Activated T-cell treated with anti-CD3 and anti-CD28 coated beads, Interleukin-2, amount 50 U/mL, for 4 hours (primary cell): ENCODE measurements around the gene MAT2A. TPM values are rescaled to one million over a fixed set of nuclear protein-coding genes. Genes with fewer than 3 reads are reported as not detected.
"Not testable (repeated sequence)": the region's sequence is repeated elsewhere in the genome, so short reads cannot be mapped to it uniquely, and the experiment has no call there.

Source experiments
- ATAC-seq, 2 donors: fragments of 200-7000 bp; cut with Tn5 transposase; one replicate each; pipeline ENCODE4 v1.10.0; 2021
- DNase-seq: peaks from one replicate; pipeline ENCODE4 v3.0.0-alpha.2; 2020
- H3K27me3 Mint-ChIP-seq: one replicate; pipeline ENCODE4 v1.8.0; 2021; ENCODE audit warnings: low read depth, mixed read lengths
- H3K36me3 Mint-ChIP-seq: one replicate; pipeline ENCODE4 v1.8.0; 2022; ENCODE audit warnings: mixed read lengths; ENCODE audit not compliant: insufficient read depth
- H3K4me1 Mint-ChIP-seq: one replicate; pipeline ENCODE4 v1.8.0; 2021; ENCODE audit warnings: low read depth, mixed read lengths
- H3K4me3 Mint-ChIP-seq: one replicate; pipeline ENCODE4 v1.8.0; 2021; ENCODE audit warnings: mild to moderate bottlenecking, moderate library complexity, mixed read lengths
- H3K9me3 Mint-ChIP-seq: one replicate; pipeline ENCODE4 v1.8.0; 2021; ENCODE audit warnings: mixed read lengths
- total RNA-seq, 3 donors: library from RNA; stranded (reverse); gene quantifications; one replicate each; pipeline ENCODE4 v1.2.1, GENCODE V29; 2021

MAT2A gene
- total RNA-seq, 3 donors from 2014 or later = 399 to 423 (median 404) TPM

DNA sequence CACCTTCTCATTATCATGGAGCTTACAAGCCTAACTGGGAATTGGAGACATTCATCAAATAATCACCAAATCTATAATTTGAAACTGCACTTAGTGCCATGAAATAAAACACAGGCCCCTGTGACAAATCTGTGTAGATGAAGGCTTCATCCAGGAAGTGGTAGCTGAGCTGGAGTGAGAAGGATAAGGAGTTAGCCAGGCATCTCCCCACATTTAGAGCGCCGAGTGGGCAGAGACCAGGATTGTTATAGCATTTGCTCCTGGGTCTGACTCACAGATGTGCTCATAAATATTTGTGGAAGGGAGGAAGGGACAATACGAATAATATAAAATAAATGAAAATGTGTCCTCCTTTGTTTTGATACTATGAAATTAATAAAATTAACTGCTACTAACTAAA lies 2.5 kb upstream of the MAT2A start:
- H3K4me3 Mint-ChIP-seq = no peak overlapping the region
- H3K36me3 Mint-ChIP-seq = peaks cover 20% of the 10 kb centered on the region
- DNase-seq (no peak), ATAC-seq (no peak)
- H3K9me3 Mint-ChIP-seq = no peaks in the 10 kb centered on the region
- H3K27me3 Mint-ChIP-seq = no peaks in the 10 kb centered on the region
- peaks cover 15% of the 10 kb centered on the region for H3K4me1 Mint-ChIP-seq

DNA sequence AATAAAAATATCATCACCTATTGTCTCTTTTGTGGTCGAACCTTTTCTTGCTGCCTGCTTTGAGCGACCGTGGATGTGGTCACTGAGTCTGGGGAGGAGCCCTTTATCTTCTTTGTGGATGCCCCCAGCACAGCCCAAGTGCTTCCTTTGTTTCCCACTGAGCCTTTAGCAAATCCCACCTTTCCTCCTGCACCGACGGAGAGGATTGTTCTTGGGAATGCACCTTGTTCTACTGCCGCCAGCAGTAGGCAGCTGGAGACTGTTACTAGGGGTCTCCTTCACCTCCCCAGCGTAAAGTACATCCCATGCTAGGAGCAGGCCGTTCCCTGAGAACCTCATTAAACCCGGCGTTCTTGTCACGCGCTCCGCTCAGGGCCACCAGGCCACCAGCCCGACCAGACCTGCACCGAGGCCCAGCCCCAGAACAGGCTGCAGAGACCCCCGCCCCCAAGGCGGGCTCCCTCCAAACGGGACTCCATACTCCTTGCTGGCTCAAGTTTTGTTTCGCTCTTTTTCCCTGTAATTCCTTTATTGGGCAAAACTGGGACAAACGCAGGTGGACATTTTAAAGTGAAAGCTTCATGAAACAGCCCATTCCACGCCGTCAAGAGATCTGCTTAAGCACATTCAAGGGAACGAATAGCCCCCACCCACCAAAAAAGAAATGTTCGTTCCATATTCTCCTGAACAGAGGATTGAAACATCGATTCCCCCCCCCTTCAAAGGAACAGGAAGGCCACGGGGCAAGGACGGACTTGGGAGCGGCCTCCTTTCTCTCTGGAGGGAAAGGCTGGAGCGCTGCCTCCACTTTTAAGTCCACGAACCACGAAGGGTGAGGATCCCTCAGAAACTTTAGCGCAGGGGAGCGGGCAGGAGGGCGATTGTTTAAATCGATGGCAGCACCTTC lies 1.1 kb upstream of the MAT2A start:
- Mint-ChIP-seq H3K4me3 (peak overlapping the region; percentile 94), H3K4me1 (peaks cover 29% of the 10 kb centered on the region), H3K27me3 (no peaks in the 10 kb centered on the region), H3K36me3 (peaks cover 34% of the 10 kb centered on the region), H3K9me3 (no peaks in the 10 kb centered on the region)
- DNase-seq = peak; percentile 17
- peak in 1 of 2 donors; percentile 0 for ATAC-seq

DNA sequence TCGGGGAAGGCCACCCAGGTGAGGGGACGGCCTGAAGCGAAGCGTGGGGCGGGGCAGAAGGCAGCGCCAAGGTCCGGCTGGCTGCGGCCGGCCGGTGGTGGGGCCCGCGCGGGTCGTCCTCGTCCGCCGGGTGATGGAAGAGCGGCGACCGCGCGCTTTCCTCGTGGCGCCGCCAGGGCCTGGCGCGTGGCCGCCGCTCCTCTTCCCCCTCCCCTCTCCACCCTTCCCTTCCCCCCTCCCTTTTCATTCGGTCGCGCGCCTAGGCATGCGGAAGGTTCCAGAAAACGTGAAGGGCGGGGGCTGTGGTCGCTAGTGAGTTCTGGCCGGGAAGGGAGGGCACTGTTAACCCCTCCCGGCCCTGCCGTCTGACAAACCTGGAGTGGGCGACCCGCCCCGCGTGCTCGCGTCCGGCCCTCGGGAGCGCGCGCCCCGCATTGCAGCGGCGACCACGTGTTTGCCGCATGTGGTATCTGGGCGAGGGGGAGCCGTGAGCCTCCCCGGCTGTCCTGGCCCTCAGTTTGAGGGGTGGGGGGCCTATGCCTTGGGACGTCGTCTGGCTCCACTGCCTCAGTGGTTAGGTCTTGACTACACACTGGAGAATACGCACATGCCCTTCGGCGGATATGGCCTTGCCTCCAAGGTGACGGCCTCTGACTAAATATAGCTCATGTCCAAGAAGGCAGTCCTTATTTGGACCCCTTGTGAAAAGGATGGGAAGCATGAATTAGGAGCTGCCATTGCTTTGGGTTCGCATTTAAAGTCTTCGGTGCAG lies 579 bp downstream of the MAT2A start:
- H3K4me3 Mint-ChIP-seq = peak overlapping the region; percentile 94
- DNase-seq = peak; percentile 75
- ATAC-seq = peak; percentile 39 to 44
- H3K9me3 Mint-ChIP-seq = no peaks in the 10 kb centered on the region
- H3K36me3 Mint-ChIP-seq = peaks cover 48% of the 10 kb centered on the region
- no peaks in the 10 kb centered on the region for H3K27me3 Mint-ChIP-seq
- H3K4me1 Mint-ChIP-seq = peaks cover 39% of the 10 kb centered on the region

DNA sequence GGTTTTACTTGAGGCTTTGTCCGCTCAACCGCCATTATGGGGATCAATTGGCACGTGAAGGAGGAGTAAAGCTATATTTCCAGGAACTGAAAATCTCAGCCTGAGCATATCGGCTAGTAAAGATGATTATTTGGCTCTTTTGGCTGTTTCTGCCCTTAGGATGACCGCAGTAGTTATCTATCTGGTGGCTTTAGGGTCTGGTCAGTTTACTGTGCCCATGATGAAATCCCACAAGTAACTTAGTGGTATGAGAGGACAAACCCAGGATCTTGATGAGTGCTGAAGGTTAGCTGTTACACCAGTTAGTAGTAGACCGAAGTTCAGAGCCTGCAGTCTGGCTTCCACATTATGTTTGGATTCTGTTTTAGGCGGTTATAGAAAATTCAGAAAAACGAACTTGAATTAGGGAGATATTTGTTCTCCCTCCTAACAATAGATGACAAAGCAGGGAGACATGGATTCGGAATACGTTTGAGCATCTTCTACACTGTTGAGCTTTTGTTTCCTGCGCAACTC lies 1.2 kb downstream of the MAT2A start:
- no peaks in the 10 kb centered on the region for H3K9me3 Mint-ChIP-seq
- DNase-seq (no peak), ATAC-seq (no peak)
- no peaks in the 10 kb centered on the region for H3K27me3 Mint-ChIP-seq
- H3K4me1 Mint-ChIP-seq = peaks cover 39% of the 10 kb centered on the region
- peak overlapping the region; percentile 94 for H3K4me3 Mint-ChIP-seq
- peaks cover 51% of the 10 kb centered on the region for H3K36me3 Mint-ChIP-seq

DNA sequence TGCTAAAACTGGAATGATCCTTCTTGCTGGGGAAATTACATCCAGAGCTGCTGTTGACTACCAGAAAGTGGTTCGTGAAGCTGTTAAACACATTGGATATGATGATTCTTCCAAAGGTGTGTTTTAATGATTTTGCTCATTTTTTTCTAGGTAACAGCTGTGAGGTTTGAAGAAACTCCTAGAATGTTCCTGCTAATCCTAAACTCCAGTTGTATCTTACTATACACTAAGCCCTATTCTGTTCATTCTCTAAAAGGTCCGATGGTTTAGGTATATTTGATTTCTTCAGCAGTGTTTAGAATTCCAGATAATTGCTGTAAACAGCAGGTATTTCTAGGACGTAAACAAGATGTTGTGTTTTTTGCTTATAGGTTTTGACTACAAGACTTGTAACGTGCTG lies 2.3 kb downstream of the MAT2A start:
- DNase-seq (no peak), ATAC-seq (no peak)
- Mint-ChIP-seq H3K27me3 (no peaks in the 10 kb centered on the region), H3K36me3 (peaks cover 54% of the 10 kb centered on the region), H3K4me3 (peak overlapping the region; percentile 94), H3K4me1 (peaks cover 39% of the 10 kb centered on the region), H3K9me3 (no peaks in the 10 kb centered on the region)

DNA sequence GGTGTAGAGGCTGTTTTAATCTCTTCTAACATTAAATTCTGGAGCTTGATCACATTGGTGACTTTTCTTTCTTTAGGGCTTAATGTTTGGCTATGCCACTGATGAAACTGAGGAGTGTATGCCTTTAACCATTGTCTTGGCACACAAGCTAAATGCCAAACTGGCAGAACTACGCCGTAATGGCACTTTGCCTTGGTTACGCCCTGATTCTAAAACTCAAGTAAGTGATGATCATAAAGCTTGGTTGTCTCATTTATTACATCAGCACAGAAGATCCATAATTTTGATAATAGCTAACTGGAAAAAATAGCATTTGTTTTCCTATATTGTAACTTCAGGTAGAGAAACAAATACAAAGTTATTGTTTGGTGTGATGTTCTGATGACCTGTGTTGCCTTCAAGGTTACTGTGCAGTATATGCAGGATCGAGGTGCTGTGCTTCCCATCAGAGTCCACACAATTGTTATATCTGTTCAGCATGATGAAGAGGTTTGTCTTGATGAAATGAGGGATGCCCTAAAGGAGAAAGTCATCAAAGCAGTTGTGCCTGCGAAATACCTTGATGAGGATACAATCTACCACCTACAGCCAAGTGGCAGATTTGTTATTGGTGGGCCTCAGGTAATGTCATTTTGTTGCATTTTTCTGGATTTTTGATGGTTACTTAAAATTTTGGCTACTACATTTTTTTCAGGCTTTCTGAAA lies 2.9 kb downstream of the MAT2A start:
- Mint-ChIP-seq H3K27me3 (no peaks in the 10 kb centered on the region), H3K4me3 (peak overlapping the region; percentile 94), H3K9me3 (no peaks in the 10 kb centered on the region), H3K36me3 (peaks cover 54% of the 10 kb centered on the region), H3K4me1 (peaks cover 39% of the 10 kb centered on the region)
- no peak for DNase-seq
- ATAC-seq = no peak

DNA sequence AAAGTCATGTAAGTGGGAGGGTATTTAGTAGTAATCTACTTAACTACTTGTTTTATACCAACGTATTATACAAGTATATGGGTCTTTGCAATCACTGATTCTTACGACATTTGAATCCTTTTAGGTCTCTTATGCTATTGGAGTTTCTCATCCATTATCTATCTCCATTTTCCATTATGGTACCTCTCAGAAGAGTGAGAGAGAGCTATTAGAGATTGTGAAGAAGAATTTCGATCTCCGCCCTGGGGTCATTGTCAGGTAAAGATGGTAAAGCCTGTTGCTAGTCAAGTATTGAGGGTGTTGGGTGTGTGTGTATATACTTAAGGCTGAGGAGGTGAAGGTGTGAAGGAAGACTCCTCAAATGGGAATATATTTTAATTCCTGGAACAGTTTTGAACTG lies 3.8 kb downstream of the MAT2A start:
- ATAC-seq = no peak
- H3K27me3 Mint-ChIP-seq = no peaks in the 10 kb centered on the region
- H3K4me3 Mint-ChIP-seq = peak overlapping the region; percentile 94
- no peak for DNase-seq
- H3K36me3 Mint-ChIP-seq = peaks cover 54% of the 10 kb centered on the region
- H3K9me3 Mint-ChIP-seq = no peaks in the 10 kb centered on the region
- peaks cover 33% of the 10 kb centered on the region for H3K4me1 Mint-ChIP-seq

DNA sequence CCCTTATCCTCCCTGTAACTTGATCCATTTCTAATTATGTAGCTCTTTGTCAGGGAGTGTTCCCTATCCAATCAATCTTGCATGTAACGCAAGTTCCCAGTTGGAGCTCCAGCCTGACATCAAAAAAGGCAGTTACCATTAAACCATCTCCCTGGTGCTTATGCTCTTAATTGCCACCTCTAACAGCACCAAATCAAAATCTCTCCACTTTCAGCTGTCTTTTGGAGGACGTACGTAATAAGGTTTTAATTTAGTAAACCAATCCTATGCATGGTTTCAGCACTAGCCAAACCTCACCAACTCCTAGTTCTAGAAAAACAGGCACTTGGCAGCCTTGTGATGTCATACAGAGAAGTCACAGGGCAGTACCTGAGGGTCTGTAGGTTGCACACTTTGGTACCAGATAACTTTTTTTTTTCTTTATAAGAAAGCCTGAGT lies 5.3 kb downstream of the MAT2A start:
- Mint-ChIP-seq H3K4me1 (peaks cover 31% of the 10 kb centered on the region), H3K36me3 (peaks cover 52% of the 10 kb centered on the region)
- not testable (repeated sequence) for H3K4me3 Mint-ChIP-seq, H3K27me3 Mint-ChIP-seq, H3K9me3 Mint-ChIP-seq, ATAC-seq, DNase-seq

DNA sequence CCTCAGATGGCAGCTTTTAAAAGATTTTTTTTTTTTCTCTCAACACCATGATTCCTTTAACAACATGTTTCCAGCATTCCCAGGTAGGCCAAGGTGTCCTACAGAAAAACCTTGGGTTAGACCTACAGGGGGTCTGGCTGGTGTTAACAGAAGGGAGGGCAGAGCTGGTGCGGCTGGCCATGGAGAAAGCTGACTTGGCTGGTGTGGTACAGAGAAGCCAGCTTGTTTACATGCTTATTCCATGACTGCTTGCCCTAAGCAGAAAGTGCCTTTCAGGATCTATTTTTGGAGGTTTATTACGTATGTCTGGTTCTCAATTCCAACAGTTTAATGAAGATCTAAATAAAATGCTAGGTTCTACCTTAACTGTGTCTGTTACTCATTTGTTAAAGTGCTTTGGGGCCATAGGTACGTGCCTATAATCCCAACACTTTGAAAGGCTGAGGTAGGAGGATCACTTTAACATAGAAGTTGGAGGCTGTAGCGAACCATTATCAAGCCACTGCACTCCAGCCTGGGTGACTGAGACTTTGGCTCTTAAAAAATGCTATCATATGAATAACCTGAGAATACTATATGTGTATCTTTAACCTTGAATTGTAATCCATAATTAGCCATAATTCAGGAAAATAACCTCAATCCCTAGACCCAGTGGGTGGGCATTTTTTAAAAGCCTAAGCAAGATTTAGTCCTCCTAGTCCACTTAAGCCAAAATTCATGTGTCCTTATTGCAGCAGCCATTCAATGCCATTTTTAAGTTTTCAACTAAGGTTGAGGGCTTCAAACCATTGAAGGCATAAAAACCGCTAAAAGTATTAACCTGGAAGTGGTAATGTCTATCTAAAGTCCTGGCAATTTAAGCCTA lies 6.2 kb downstream of the MAT2A start:
- H3K27me3 Mint-ChIP-seq, DNase-seq, ATAC-seq, H3K9me3 Mint-ChIP-seq, H3K4me3 Mint-ChIP-seq: not testable (repeated sequence)
- Mint-ChIP-seq H3K36me3 (peaks cover 48% of the 10 kb centered on the region), H3K4me1 (peaks cover 31% of the 10 kb centered on the region)

DNA sequence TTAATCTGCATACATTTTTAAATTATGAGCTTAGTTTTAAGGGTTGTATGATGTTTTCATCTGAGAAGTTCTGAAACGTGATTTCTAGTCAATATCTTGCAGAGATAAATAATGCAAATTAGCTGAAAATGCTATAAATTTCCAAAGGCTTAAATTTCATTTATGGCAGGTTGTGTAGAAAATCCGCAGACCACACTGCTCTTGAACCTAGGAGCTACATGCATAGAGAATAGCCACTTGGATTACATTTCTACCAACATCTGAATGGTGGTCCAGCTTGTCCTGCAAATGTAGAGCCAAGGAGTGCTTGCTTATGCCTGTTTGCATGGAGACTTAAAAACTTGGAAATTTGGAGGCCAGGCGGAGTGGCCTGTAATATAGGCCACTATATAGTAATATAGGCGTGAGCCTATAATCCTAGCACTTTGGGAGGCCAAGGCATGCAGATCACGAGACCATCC lies 6.8 kb downstream of the MAT2A start:
- Mint-ChIP-seq H3K9me3 (no peaks in the 10 kb centered on the region), H3K27me3 (no peaks in the 10 kb centered on the region), H3K36me3 (peaks cover 44% of the 10 kb centered on the region), H3K4me3 (no peak overlapping the region), H3K4me1 (peaks cover 26% of the 10 kb centered on the region)
- DNase-seq (no peak), ATAC-seq (peak in 1 of 2 donors; percentile 38)

DNA sequence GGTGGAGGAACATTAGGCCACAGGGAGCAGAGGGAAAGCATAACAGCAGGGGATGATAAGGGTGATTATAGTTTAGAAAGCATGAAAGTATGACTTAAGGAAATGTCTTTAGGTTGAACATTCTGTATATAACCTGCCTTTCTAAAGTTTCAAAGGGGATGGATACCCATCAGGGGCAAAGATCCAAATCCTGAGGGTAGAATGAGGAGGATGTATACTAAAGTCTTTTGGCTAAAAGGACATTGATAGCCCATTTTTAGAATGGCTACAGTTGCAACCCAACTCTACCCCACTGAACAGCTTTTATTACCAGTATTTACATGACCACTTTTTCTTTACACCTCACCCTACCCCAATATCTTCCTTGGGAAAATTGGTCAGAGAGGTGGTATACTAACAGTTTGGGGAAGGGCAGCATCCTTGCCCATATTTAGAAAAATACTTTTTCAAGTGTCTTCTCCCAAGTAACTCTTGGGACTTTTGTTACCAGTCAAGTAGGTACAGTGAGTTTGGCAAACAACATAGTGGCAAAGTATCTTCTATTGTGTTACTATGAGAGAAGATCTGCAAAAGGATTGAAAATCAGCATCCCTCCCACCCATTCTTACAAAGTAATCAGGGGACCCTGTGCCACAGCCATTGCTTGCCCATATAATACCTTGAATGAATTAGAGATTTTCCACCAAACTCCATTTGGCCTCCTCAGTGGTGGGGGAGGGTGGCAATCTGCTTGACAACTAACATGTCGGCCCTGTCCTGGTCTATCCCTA lies 8.3 kb downstream of the MAT2A start:
- H3K27me3 Mint-ChIP-seq = no peaks in the 10 kb centered on the region
- ATAC-seq (peak; percentile 2 to 23), DNase-seq (no peak)
- H3K9me3 Mint-ChIP-seq = no peaks in the 10 kb centered on the region
- peaks cover 41% of the 10 kb centered on the region for H3K36me3 Mint-ChIP-seq
- H3K4me3 Mint-ChIP-seq = no peak overlapping the region
- peaks cover 19% of the 10 kb centered on the region for H3K4me1 Mint-ChIP-seq

DNA sequence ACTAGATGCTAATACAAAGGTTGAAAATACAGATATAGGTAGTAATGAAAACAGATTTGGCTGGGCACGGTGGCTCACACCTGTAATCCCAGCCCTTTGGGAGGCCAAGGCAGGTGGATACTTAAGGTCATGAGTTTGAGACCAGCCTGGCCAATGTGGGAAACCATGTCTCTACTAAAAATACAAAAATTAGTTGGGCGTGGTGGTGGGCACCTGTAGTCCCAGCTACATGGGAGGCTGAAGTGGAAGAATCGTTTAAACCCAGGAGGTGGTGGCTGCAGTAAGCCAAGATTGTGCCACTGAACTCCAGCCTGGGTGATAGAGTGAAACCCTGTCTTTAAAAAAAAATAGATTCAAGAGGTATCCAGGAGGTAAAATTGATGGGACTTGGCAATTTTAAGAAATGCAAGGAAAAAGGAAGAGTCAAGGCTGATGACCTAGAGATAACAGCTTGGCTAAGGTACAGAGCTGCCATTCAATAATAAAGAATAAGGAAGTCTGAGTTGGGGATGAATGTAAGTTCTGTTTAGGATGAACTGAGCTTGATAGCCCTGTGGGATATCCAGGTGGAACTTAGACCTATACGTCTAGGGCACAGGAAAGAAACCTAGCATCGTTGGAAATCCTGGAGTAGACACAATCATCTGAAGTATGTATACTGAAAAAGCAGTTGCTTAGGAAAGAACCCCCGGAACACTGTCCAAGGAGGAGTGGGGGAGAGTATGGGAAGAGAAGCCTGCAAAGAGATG lies 9.1 kb downstream of the MAT2A start:
- H3K36me3 Mint-ChIP-seq = peaks cover 35% of the 10 kb centered on the region
- no peak for ATAC-seq

More for the DNA sequence above, 9.1 kb downstream of the MAT2A start:
- Mint-ChIP-seq H3K27me3 (no peaks in the 10 kb centered on the region), H3K4me1 (peaks cover 12% of the 10 kb centered on the region), H3K4me3 (no peak overlapping the region), H3K9me3 (no peaks in the 10 kb centered on the region)
- no peak for DNase-seq
